ENCODE measurements around the gene SH3GL3.

Gene SH3GL3

GRCh38 chr15:83556068-83556467, 108.9 kb downstream of the SH3GL3 start (continued):
- TF ChIP-seq PATZ1 (CRISPR knock-in tag; IDR thresholded peaks at IDR 0.05; ENCODE audit: borderline replicate concordance) (no peak), TOX (CRISPR knock-in tag; IDR thresholded peaks at IDR 0.05; ENCODE audit: borderline replicate concordance) (no peak), CREB5 (CRISPR knock-in tag; IDR thresholded peaks at IDR 0.05; ENCODE audit: low read depth) (no peak), SNAI2 (CRISPR knock-in tag; IDR thresholded peaks at IDR 0.05) (no peak), BACH2 (CRISPR knock-in tag; IDR thresholded peaks at IDR 0.05; ENCODE audit: borderline replicate concordance) (no peak), ZC3H10 (CRISPR knock-in tag; IDR thresholded peaks at IDR 0.05) (no peak), ZFP30 (CRISPR knock-in tag; IDR thresholded peaks at IDR 0.05) (no peak), TSHZ2 (CRISPR knock-in tag; IDR thresholded peaks at IDR 0.05) (no peak), GLIS3 (CRISPR knock-in tag; IDR thresholded peaks at IDR 0.05) (no peak)

- ATAC-seq = no peak
- no peak for TF ChIP-seq PATZ1 (CRISPR knock-in tag; IDR thresholded peaks at IDR 0.05; ENCODE audit: borderline replicate concordance)
- TF ChIP-seq POU6F1 (CRISPR knock-in tag; IDR thresholded peaks at IDR 0.05; ENCODE audit: borderline replicate concordance, low read depth) = no peak
- TF ChIP-seq ISL1 (CRISPR knock-in tag; IDR thresholded peaks at IDR 0.05) = no peak
- no peak for TF ChIP-seq SNAI2 (CRISPR knock-in tag; IDR thresholded peaks at IDR 0.05)
- TF ChIP-seq CSDC2 (CRISPR knock-in tag; IDR thresholded peaks at IDR 0.05) = no peak
- no peak for TF ChIP-seq ZFP30 (CRISPR knock-in tag; IDR thresholded peaks at IDR 0.05)
- no peak for TF ChIP-seq ZNF8 (CRISPR knock-in tag; IDR thresholded peaks at IDR 0.05)
- TF ChIP-seq ZNF70 (CRISPR knock-in tag; IDR thresholded peaks at IDR 0.05) = no peak
Observed at GRCh38 chr15:83556754-83557153, 109.6 kb downstream of the SH3GL3 start.

- TF ChIP-seq TOX (CRISPR knock-in tag; IDR thresholded peaks at IDR 0.05; ENCODE audit: borderline replicate concordance) (no peak), ZNF70 (CRISPR knock-in tag; IDR thresholded peaks at IDR 0.05) (no peak), TCF4 (CRISPR knock-in tag; IDR thresholded peaks at IDR 0.05; ENCODE audit: borderline replicate concordance) (no peak), CSRNP3 (CRISPR knock-in tag; IDR thresholded peaks at IDR 0.05) (no peak), ZNF8 (CRISPR knock-in tag; IDR thresholded peaks at IDR 0.05) (no peak), ARNTL (CRISPR knock-in tag; IDR thresholded peaks at IDR 0.05; ENCODE audit: borderline replicate concordance, low read depth) (no peak), SNAI2 (CRISPR knock-in tag; IDR thresholded peaks at IDR 0.05) (no peak)
- no peak for ATAC-seq
Observed at GRCh38 chr15:83558146-83558545, 111.0 kb downstream of the SH3GL3 start.
